Stimulated activated memory B cell treated with anti-CD40 and anti-IgM and Interleukin-4, amounts not matched to agents 10 μg/mL and 1 μg/mL and 100 μg/mL, for 72 hours (primary cell): ENCODE data around the gene CNPY2.
"Not testable (repeated sequence)": the region's sequence is repeated elsewhere in the genome, so short reads cannot be mapped to it uniquely, and the experiment has no call there.

Experiments
- ATAC-seq: fragments of 150-1000 bp; cut with Tn5 transposase; 2 replicates; pipeline ENCODE4 v1.10.0; 2021
- H3K27ac Mint-ChIP-seq: one replicate; pipeline ENCODE4 v1.8.0; 2022; ENCODE audit warnings: mild to moderate bottlenecking, mixed read lengths
- H3K27me3 Mint-ChIP-seq: one replicate; pipeline ENCODE4 v1.8.0; 2022; ENCODE audit warnings: mixed read lengths
- H3K36me3 Mint-ChIP-seq: one replicate; pipeline ENCODE4 v1.8.0; 2022; ENCODE audit warnings: mixed read lengths
- H3K4me1 Mint-ChIP-seq: one replicate; pipeline ENCODE4 v1.8.0; 2022; ENCODE audit warnings: mixed read lengths
- H3K4me3 Mint-ChIP-seq: one replicate; pipeline ENCODE4 v1.8.0; 2022; ENCODE audit warnings: mild to moderate bottlenecking, moderate library complexity, mixed read lengths
- H3K9me3 Mint-ChIP-seq: one replicate; pipeline ENCODE4 v1.8.0; 2022; ENCODE audit warnings: mixed read lengths

CNPY2 gene

DNA sequence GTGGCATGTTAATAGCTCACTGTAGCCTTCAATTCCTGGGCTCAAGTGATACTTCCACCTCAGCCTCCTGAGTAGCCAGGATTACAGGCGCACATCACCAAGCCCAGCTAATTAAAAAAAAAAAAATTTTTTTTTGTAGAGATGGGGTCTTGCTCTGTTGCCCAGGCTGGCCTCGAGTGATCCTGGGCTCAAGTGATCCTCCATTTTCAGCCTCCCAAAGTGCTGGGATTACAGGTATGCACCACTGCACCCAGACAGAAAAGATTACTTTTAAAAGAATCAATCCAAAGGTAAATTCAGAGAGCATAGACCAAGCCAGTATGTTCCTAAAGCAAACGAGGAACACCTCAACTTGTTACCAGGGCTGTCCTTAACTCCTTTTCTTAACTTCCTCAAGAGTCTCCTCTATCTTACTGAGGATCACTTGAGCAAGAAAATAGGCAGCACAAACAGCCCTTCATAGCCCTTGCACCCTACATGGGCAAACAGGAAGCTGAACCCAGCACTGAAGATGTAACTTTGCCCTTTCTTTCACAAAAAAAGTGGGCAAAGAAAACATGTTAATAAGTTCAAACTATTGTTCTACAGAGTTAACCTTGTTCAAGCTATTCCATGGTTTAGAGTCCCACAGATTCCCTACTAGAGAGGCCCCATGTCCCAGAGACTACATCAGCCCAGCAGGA is 26.9 kb downstream of the CNPY2 start:
- peaks cover 5% of the 10 kb centered on the region for H3K4me1 Mint-ChIP-seq
- peaks cover 34% of the 10 kb centered on the region for H3K36me3 Mint-ChIP-seq
- H3K9me3 Mint-ChIP-seq = no peaks in the 10 kb centered on the region
- no peak for ATAC-seq
- no peak overlapping the region for H3K4me3 Mint-ChIP-seq
- H3K27ac Mint-ChIP-seq = no peak overlapping the region
- H3K27me3 Mint-ChIP-seq = no peaks in the 10 kb centered on the region

DNA sequence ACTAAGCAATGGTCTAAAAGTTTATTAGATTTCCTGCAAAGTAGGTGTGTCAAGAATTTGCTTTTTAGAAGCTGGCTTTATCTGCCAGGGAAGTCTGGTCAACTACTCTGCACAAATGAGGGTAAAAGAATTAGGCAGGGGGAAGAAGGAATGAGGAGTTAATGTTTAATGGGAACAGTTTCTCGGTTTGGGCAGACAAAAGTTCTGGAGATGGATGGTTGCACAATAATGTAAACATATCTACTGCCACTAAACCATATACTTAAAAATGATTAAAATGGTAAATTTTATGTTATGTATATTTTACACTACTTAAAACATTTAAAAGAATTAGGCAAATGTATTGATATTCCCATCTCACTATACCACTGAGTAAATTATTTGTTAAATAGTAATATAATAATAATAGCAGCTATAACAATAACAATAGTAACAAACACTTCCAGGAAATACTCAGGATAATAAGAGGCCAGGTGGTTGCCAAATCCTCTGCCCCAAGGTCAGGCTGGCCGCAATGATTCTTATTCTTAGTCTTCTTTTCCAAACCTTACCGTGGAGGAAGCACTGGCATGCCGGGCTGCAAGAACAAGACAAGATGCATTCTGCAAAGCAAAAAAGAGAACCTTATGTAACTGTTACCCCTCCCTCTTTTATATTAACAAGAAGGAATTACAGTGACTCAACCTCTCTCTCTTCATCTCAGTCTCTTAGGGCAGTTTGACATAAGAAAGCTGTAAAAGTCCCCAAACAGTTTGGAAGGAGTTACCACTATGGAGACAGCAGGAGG is 29.6 kb downstream of the CNPY2 start:
- H3K4me1 Mint-ChIP-seq = peaks cover 9% of the 10 kb centered on the region
- H3K36me3 Mint-ChIP-seq = peaks cover 53% of the 10 kb centered on the region
- no peak for ATAC-seq
- H3K4me3 Mint-ChIP-seq = no peak overlapping the region
- H3K27me3 Mint-ChIP-seq = no peaks in the 10 kb centered on the region
- H3K27ac Mint-ChIP-seq = peak overlapping the region; percentile 17
- H3K9me3 Mint-ChIP-seq = no peaks in the 10 kb centered on the region

DNA sequence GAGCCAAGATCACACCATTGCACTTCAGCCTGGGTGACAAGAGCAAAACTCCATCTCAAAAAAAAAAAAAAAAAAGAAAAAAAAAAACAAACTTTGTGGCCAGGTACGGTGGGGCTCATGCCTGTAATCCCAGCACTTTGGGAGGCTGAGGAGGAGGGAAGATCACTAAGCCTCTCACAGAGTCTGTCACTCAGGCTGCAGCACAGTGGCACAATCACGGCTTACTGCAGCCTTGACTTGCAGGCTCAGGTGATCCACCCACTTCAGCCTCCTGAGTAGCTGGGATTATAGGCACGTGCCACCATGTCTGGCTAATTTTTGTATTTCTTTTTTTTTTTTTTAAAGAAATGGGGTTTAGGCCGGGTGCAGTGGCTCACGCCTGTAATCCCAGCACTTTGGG is 31.5 kb downstream of the CNPY2 start:
- H3K4me3 Mint-ChIP-seq, H3K27ac Mint-ChIP-seq, H3K4me1 Mint-ChIP-seq, H3K9me3 Mint-ChIP-seq, H3K27me3 Mint-ChIP-seq, ATAC-seq: not testable (repeated sequence)
- peaks cover 60% of the 10 kb centered on the region for H3K36me3 Mint-ChIP-seq

DNA sequence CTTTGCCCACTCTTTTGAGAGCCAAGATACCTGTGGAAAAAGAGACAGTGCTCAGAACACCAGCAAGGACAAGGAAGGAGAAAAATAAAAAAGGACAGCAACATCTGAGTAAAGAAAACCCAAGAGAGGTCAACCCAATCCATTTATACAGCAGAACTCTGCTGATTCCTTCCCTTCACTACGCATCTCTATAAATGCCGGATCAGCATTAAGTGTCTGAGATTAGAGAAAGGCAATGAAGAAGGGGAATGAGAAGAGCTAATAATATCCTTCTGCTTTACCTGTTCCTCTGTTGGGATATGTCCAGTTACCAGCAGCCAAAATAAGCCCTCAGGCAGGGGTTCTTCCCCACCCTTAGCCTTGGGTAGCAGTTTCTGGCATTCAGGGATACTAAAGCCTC is 33.2 kb downstream of the CNPY2 start:
- peaks cover 60% of the 10 kb centered on the region for H3K36me3 Mint-ChIP-seq
- no peaks in the 10 kb centered on the region for H3K9me3 Mint-ChIP-seq
- no peaks in the 10 kb centered on the region for H3K27me3 Mint-ChIP-seq
- peak overlapping the region; percentile 59 for H3K27ac Mint-ChIP-seq
- H3K4me3 Mint-ChIP-seq = no peak overlapping the region
- no peak for ATAC-seq
- peaks cover 7% of the 10 kb centered on the region for H3K4me1 Mint-ChIP-seq

DNA sequence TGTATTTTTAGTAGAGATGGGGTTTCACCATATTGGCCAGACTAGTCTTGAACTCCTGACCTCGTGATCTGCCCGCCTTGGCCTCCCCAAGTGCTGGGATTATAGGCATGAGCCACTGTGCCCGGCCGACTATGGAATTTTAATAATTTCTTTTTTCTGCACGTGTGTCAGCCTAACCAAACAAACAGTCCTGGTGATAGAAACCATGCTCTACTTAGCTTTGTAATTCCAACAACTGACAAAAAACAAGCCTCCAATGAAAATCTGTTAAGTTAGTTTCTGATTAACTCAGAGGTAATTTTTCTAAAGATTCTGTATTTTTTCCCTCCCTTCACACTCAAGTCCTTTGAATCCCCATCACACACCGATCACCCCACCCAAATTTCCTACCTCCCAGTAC is 33.8 kb downstream of the CNPY2 start:
- Mint-ChIP-seq H3K4me1 (peaks cover 7% of the 10 kb centered on the region), H3K9me3 (no peaks in the 10 kb centered on the region), H3K27ac (peak overlapping the region; percentile 59), H3K4me3 (no peak overlapping the region), H3K36me3 (peaks cover 59% of the 10 kb centered on the region), H3K27me3 (no peaks in the 10 kb centered on the region)
- ATAC-seq = no peak

DNA sequence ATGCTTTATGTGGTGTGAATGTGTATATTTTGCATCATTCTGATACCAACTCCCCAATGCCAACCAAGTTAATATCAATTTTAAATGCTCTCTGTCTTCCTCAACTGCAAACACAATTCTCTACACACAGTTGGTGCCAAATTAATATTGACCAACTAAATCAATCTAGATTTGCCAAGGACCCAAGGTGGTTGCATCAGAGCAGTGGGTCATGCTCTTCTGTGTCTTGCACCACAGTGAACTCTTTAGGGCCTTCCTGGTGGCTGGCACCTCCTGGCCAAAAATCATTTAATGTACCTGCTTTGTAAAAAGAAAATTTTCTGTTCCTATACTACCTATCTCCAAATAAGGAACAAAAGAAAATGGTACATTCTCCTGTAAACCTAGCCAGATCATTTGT is 34.9 kb downstream of the CNPY2 start:
- peak overlapping the region; percentile 59 for H3K27ac Mint-ChIP-seq
- peaks cover 51% of the 10 kb centered on the region for H3K36me3 Mint-ChIP-seq
- no peak overlapping the region for H3K4me3 Mint-ChIP-seq
- ATAC-seq = no peak
- no peaks in the 10 kb centered on the region for H3K9me3 Mint-ChIP-seq
- H3K27me3 Mint-ChIP-seq = no peaks in the 10 kb centered on the region
- peaks cover 7% of the 10 kb centered on the region for H3K4me1 Mint-ChIP-seq

DNA sequence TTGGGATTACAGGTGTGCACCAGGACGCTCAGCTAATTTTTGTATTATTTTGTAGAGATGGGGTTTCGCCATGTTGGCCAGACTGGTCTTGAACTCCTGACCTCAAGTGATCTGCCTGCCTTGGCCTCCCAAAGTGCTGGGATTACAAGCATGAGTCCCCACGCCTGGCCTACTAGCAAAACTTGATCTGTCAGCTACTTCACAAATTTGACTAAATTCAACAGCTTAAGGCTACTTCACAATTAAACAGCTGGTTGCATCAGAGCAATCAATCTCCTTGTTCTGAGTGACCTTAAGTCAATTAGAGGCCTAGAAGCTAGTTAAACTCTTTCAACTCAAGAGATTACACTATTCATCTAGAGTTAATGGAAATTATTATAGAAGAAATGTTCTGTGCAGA is 36.9 kb downstream of the CNPY2 start:
- peaks cover 7% of the 10 kb centered on the region for H3K4me1 Mint-ChIP-seq
- H3K27me3 Mint-ChIP-seq = no peaks in the 10 kb centered on the region
- no peak overlapping the region for H3K4me3 Mint-ChIP-seq
- no peak overlapping the region for H3K27ac Mint-ChIP-seq
- H3K9me3 Mint-ChIP-seq = no peaks in the 10 kb centered on the region
- peaks cover 54% of the 10 kb centered on the region for H3K36me3 Mint-ChIP-seq
- ATAC-seq = no peak

DNA sequence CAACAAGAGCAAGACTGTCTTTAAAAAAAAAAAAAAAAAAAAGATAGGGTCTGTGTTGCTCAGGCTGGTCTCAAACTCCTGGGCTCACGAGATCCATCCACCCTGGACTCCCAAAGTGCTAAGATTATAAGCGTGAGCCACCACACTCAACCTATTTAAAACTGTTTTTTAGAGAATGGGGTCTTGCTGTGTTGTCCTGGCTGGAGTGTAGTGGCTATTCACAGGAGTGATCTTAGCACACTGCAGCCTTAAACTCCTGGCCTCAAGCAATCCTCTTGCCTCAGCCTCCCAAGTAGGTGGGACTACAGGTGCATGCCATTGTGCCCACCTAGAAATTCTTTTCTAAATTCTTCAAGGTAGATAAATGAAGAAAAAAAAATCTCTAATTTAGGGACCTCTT is 41.5 kb downstream of the CNPY2 start:
- no peak overlapping the region for H3K4me3 Mint-ChIP-seq
- no peak overlapping the region for H3K27ac Mint-ChIP-seq
- no peaks in the 10 kb centered on the region for H3K9me3 Mint-ChIP-seq
- H3K36me3 Mint-ChIP-seq = peaks cover 52% of the 10 kb centered on the region
- H3K4me1 Mint-ChIP-seq = no peaks in the 10 kb centered on the region
- ATAC-seq = no peak
- no peaks in the 10 kb centered on the region for H3K27me3 Mint-ChIP-seq

DNA sequence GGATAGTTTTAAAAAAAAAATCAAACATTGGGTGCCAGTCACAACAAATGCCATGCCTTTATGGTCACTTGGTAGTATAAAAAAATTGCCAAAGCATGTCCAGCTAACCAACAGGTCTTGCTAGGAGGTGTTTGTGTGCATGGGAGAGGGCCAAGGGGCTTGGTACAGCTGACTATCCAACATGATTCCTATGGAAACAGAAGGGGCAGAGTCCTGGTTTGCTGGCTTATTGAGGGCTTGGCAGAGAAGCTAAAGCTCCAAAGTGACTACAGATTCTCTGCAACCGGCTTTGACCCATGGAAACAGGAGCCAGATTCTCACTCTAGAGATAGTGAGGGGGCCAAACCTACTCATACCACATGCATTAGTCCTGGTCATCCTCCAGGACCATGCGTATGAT is 43.3 kb downstream of the CNPY2 start:
- not testable (repeated sequence) for H3K27me3 Mint-ChIP-seq, H3K9me3 Mint-ChIP-seq, ATAC-seq, H3K4me3 Mint-ChIP-seq, H3K4me1 Mint-ChIP-seq
- H3K36me3 Mint-ChIP-seq = peaks cover 55% of the 10 kb centered on the region
- H3K27ac Mint-ChIP-seq = peak overlapping the region; percentile 24

DNA sequence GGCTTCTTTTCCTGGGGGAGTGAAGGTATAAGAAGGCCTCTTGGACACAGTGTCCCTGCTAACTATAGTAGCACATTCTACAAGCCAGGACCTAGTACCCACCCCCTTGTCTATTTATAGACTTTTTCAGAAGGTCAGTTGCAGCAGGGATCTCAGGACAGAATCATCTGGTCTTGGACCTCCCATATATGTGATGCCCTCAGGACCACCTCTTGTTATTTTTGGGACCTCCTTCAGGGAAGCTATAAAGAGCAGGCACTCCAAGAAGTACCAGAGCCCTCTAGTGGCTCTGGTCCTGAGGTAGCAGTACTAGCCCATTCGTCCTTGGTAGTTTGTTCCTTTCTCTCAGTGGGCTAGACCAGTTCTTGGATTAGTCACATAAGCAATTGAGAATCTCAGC is 44.8 kb downstream of the CNPY2 start:
- no peaks in the 10 kb centered on the region for H3K9me3 Mint-ChIP-seq
- peaks cover 17% of the 10 kb centered on the region for H3K4me1 Mint-ChIP-seq
- ATAC-seq = no peak
- H3K36me3 Mint-ChIP-seq = peaks cover 52% of the 10 kb centered on the region
- H3K27me3 Mint-ChIP-seq = no peaks in the 10 kb centered on the region
- H3K27ac Mint-ChIP-seq = peak overlapping the region; percentile 24
- no peak overlapping the region for H3K4me3 Mint-ChIP-seq

DNA sequence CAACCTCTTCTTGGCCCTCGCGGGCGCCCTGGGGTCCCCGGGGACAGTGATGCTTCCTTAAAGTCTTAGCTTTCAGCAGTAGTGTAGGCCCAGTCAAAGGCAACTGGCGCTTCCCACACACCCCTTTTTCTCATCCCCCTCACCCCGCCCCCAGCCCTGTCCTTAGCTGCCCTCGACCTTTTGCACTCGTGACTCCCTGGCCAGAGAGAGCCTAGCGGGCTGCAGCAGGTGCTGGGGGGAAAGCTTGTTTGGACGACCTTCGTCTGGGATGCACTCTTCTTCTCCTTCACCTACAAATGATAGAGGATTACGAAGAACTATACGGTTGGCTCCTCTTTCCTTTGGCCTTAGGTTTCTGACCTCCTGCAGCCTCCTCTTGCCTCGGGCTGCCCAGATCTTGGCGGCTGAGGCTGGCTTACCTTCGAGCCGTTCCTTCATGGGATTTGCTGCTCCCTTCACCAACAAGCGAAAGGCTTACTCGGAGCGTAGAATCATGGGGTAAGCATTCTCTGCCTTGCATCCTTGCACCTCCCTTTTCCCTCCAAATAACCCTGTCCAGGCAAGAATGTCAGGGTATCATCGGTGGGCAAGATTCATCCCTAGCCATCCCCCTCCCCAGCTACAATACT is 48.2 kb downstream of the CNPY2 start:
- peak overlapping the region; percentile 87 for H3K27ac Mint-ChIP-seq
- peak; percentile 70 for ATAC-seq
- no peaks in the 10 kb centered on the region for H3K27me3 Mint-ChIP-seq
- peaks cover 17% of the 10 kb centered on the region for H3K4me1 Mint-ChIP-seq
- peaks cover 29% of the 10 kb centered on the region for H3K36me3 Mint-ChIP-seq
- H3K9me3 Mint-ChIP-seq = no peaks in the 10 kb centered on the region
- H3K4me3 Mint-ChIP-seq = peak overlapping the region; percentile 92

DNA sequence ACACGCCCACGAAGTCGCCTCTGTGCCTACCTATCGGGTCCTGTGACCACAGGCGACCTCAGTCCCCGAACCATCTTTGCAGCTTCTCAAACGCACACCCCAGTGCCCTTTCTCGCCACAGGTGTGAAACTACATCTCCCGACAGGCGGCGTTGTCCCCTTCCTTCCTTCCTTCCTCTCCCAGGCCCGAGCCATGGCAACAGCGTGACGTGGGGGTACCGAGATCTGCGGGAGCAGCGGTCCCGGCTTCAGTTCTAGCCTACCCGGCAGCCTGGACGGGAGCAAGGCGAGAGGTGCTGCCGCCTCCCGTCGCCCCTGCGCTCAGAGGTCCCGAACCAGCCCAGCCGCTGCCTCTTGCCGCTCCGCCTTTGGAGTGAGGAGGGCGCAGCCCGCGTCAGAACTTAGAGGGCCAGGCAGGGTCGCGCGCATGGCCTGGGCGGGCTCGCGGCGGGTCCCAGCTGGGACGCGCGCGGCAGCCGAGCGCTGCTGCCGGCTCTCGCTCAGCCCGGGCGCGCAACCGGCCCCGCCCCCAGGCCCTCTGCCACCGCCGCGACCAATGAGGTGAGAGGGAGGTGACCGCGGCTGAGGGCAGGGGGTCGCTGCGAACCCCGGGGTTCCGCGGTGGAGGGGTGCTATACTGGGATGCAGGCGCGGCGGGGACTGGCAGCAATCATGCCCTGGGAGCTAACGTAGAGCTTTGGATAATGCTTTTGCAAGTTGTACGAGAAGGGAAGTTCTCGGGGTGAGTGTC is 48.9 kb downstream of the CNPY2 start, which contains the start of gene COQ10A:
COQ10A (plus strand) TSS at position 250 of the 750 bp plus-strand sequence; CDS start at position 427, 177 bp downstream.
- H3K27ac Mint-ChIP-seq = peak within 1 kb of the TSS; percentile 87
- peak within 1 kb of the TSS; percentile 92 for H3K4me3 Mint-ChIP-seq
- H3K9me3 Mint-ChIP-seq = no peaks in the 10 kb centered on the region
- peaks cover 17% of the 10 kb centered on the region for H3K4me1 Mint-ChIP-seq
- H3K27me3 Mint-ChIP-seq = no peaks in the 10 kb centered on the region
- peaks cover 22% of the 10 kb centered on the region for H3K36me3 Mint-ChIP-seq
- peak; percentile 97 for ATAC-seq

DNA sequence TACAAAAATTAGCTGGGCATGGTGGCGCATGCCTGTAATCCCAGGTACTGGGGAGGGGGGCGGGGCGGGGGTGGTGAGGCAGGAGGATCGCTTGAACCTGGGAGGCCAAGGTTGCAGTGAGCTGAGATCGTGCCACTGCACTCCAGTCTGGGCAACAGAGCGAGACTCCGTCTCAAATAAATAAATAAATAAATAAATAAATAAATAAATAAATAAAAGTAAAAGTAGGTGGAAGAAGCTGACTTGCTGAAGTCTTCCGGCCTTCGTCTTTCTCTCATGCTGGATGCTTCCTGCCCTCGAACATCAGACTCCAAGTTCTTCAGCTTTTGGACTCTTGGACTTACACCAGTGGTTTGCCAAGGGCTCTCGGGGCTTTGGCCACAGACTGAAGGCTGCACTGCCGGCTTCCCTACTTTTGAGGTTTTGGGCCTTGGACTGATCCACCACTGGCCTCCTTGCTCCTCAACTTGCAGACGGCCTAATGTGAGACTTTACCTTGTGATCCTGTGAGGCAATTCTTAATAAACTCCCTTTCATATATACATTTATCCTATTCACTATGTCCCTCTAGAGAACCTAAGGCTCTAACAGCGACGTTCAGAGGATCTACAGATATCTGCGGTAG is 49.6 kb downstream of the CNPY2 start:
- Mint-ChIP-seq H3K27ac (peak overlapping the region; percentile 87), H3K4me1 (peaks cover 17% of the 10 kb centered on the region), H3K4me3 (peak overlapping the region; percentile 92), H3K36me3 (peaks cover 19% of the 10 kb centered on the region)
- H3K27me3 Mint-ChIP-seq, ATAC-seq, H3K9me3 Mint-ChIP-seq: not testable (repeated sequence)

DNA sequence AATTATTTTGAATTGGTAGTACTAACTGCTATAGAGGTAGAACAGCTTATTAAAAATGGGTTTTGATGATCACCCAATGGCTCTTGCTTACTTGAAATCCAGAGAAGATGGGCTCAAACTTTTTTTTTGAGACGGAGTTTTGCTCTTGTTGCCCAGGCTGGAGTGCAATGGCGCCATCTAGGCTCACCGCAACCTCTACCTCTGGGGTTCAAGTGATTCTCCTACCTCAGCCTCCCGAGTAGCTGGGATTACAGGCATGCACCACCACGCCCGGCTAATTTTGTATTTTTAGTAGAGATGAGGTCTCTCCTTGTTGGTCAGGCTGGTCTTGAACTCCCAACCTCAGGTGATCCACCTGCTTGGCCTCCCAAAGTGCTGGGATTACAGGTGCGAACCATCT is 52.8 kb downstream of the CNPY2 start:
- not testable (repeated sequence) for H3K4me3 Mint-ChIP-seq, ATAC-seq, H3K27me3 Mint-ChIP-seq, H3K36me3 Mint-ChIP-seq, H3K27ac Mint-ChIP-seq, H3K9me3 Mint-ChIP-seq
- peaks cover 23% of the 10 kb centered on the region for H3K4me1 Mint-ChIP-seq
